HepG2 (cell line): ENCODE results near the gene LSR.

Source experiments
- CHD2 ChIP-seq: IDR thresholded peaks from 2 replicates; pipeline ENCODE4 v1.6.1; 2011; ENCODE audit warnings: low read depth, low read length, improper control_type of control experiment
- KDM4B ChIP-seq: sonication (generic); formaldehyde crosslinking; IDR thresholded peaks from 2 replicates; pipeline ENCODE4 v1.4.0; 2020; ENCODE audit warnings: missing genetic modification reagents
- NFE2L1 ChIP-seq: sonication (generic); formaldehyde crosslinking; IDR thresholded peaks from 2 replicates; pipeline ENCODE4 v1.4.0; 2020; ENCODE audit warnings: missing genetic modification reagents, mild to moderate bottlenecking, borderline replicate concordance
- RFX5 ChIP-seq: IDR thresholded peaks from 2 replicates; pipeline ENCODE4 v1.6.1; 2011; ENCODE audit warnings: low read depth, low read length, improper control_type of control experiment
- RNF2 ChIP-seq: fragments of 450-650 bp; conservative IDR thresholded peaks from 2 replicates; pipeline ENCODE4 v1.6.1; 2016; ENCODE audit warnings: low read depth
- SMARCC2 ChIP-seq: fragments of 450-650 bp; IDR thresholded peaks from 2 replicates; pipeline ENCODE4 v1.6.1; 2017; ENCODE audit warnings: antibody characterized with exemption, mild to moderate bottlenecking
- SP2 ChIP-seq: sonication (generic); formaldehyde crosslinking; IDR thresholded peaks from 2 replicates; pipeline ENCODE4 v1.5.1; 2020; ENCODE audit warnings: mild to moderate bottlenecking, missing genetic modification reagents
- THYN1 ChIP-seq: sonication (generic); formaldehyde crosslinking; IDR thresholded peaks from 2 replicates; pipeline ENCODE4 v1.8.1; 2023; ENCODE audit warnings: low read depth, mild to moderate bottlenecking, moderate library complexity, missing genetic modification reagents, borderline replicate concordance
- ZBTB33 ChIP-seq: sonication (generic); formaldehyde crosslinking; IDR thresholded peaks from 2 replicates; pipeline ENCODE4 v1.4.0; 2020; ENCODE audit warnings: missing genetic modification reagents
- ZNF460 ChIP-seq: sonication (generic); formaldehyde crosslinking; IDR thresholded peaks from 2 replicates; pipeline ENCODE4 v1.5.1; 2020; ENCODE audit warnings: missing genetic modification reagents, mild to moderate bottlenecking, borderline replicate concordance
- ZNF512B ChIP-seq: sonication (generic); formaldehyde crosslinking; IDR thresholded peaks from 2 replicates; pipeline ENCODE4 v1.5.1; 2020; ENCODE audit warnings: missing genetic modification reagents, mild to moderate bottlenecking, borderline replicate concordance
- TF ChIP-seq, protein P1 (sequence below): sonication (generic); formaldehyde crosslinking; IDR thresholded peaks from 2 replicates; pipeline ENCODE4 v1.9.0; 2021; ENCODE audit warnings: missing genetic modification reagents, mild to moderate bottlenecking, borderline replicate concordance
- TF ChIP-seq, protein P2 (sequence below): sonication (generic); formaldehyde crosslinking; IDR thresholded peaks from 2 replicates; pipeline ENCODE4 v1.5.0; 2020; ENCODE audit warnings: mild to moderate bottlenecking, missing genetic modification reagents, moderate library complexity
- TF ChIP-seq, protein P3 (sequence below): sonication (generic); formaldehyde crosslinking; IDR thresholded peaks from 2 replicates; pipeline ENCODE4 v1.8.1; 2022; ENCODE audit warnings: low read depth, mild to moderate bottlenecking, missing genetic modification reagents

- TF ChIP-seq, protein P1, sequence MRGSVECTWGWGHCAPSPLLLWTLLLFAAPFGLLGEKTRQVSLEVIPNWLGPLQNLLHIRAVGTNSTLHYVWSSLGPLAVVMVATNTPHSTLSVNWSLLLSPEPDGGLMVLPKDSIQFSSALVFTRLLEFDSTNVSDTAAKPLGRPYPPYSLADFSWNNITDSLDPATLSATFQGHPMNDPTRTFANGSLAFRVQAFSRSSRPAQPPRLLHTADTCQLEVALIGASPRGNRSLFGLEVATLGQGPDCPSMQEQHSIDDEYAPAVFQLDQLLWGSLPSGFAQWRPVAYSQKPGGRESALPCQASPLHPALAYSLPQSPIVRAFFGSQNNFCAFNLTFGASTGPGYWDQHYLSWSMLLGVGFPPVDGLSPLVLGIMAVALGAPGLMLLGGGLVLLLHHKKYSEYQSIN (CRISPR knock-in tag): no peak
- TF ChIP-seq ZNF460 (CRISPR knock-in tag): no peak
- no peak for TF ChIP-seq ZNF512B (CRISPR knock-in tag)
- TF ChIP-seq, protein P2, sequence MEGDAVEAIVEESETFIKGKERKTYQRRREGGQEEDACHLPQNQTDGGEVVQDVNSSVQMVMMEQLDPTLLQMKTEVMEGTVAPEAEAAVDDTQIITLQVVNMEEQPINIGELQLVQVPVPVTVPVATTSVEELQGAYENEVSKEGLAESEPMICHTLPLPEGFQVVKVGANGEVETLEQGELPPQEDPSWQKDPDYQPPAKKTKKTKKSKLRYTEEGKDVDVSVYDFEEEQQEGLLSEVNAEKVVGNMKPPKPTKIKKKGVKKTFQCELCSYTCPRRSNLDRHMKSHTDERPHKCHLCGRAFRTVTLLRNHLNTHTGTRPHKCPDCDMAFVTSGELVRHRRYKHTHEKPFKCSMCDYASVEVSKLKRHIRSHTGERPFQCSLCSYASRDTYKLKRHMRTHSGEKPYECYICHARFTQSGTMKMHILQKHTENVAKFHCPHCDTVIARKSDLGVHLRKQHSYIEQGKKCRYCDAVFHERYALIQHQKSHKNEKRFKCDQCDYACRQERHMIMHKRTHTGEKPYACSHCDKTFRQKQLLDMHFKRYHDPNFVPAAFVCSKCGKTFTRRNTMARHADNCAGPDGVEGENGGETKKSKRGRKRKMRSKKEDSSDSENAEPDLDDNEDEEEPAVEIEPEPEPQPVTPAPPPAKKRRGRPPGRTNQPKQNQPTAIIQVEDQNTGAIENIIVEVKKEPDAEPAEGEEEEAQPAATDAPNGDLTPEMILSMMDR (CRISPR knock-in tag): no peak
- no peak for TF ChIP-seq NFE2L1 (CRISPR knock-in tag)
- no peak for TF ChIP-seq SMARCC2
- TF ChIP-seq THYN1 (CRISPR knock-in tag): no peak
- TF ChIP-seq, protein P3, sequence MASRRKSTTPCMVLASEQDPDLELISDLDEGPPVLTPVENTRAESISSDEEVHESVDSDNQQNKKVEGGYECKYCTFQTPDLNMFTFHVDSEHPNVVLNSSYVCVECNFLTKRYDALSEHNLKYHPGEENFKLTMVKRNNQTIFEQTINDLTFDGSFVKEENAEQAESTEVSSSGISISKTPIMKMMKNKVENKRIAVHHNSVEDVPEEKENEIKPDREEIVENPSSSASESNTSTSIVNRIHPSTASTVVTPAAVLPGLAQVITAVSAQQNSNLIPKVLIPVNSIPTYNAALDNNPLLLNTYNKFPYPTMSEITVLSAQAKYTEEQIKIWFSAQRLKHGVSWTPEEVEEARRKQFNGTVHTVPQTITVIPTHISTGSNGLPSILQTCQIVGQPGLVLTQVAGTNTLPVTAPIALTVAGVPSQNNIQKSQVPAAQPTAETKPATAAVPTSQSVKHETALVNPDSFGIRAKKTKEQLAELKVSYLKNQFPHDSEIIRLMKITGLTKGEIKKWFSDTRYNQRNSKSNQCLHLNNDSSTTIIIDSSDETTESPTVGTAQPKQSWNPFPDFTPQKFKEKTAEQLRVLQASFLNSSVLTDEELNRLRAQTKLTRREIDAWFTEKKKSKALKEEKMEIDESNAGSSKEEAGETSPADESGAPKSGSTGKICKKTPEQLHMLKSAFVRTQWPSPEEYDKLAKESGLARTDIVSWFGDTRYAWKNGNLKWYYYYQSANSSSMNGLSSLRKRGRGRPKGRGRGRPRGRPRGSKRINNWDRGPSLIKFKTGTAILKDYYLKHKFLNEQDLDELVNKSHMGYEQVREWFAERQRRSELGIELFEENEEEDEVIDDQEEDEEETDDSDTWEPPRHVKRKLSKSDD (CRISPR knock-in tag): no peak
- no peak for TF ChIP-seq RFX5
- no peak for TF ChIP-seq KDM4B
- no peak for TF ChIP-seq RNF2
- no peak for TF ChIP-seq ZBTB33 (CRISPR knock-in tag)
- TF ChIP-seq SP2: no peak
- no peak for TF ChIP-seq CHD2
These were observed 12.7 kb downstream of the LSR start for GRCh38 chr19:35261356-35262100.
